GM12878 (cell line): ENCODE measurements around the gene WRAP73. TPM values are rescaled to one million over a fixed set of nuclear protein-coding genes. Genes with fewer than 3 reads are reported as not detected.
A peak's percentile ranks its signal among the peaks of the same experiment; 100 is the strongest.

Source experiments
- ATAC-seq: fragments of 200-7000 bp; cut with Tn5 transposase; 3 replicates; pipeline ENCODE4 v1.9.1; 2020; ENCODE audit warnings: mild to moderate bottlenecking, moderate library complexity
- BruUV-seq: library from RNA; stranded (reverse); fragments of 400-500 nt; replicated peaks from 2 replicates; lab custom pipeline; 2021; lab: Mats Ljungman, UMichigan
- CTCF ChIA-PET: fragments of 300-600 bp; sonication (Branson Sonifier 250); formaldehyde crosslinking; extraction: SDS; loops from one replicate; lab custom pipeline; 2021; ENCODE audit warnings: inconsistent platforms; lab: Yijun Ruan, JAX
- POLR2A ChIA-PET: fragments of 350-600 bp; formaldehyde crosslinking; extraction: SDS; loops from one replicate; lab custom pipeline; 2021; ENCODE audit warnings: inconsistent platforms; lab: Charles Lee
- RAD21 ChIA-PET: fragments of 300-600 bp; sonication (Branson Sonifier 250); formaldehyde crosslinking; loops from one replicate; lab custom pipeline; 2023; ENCODE audit warnings: antibody characterized with exemption; ENCODE audit not compliant: unreplicated experiment; lab: Charles Lee
- SMC1A ChIA-PET: fragments of 300-600 bp; sonication (Branson Sonifier 250); formaldehyde crosslinking; loops from one replicate; lab custom pipeline; 2023; ENCODE audit not compliant: unreplicated experiment, uncharacterized antibody; lab: Charles Lee
- DNase-seq: peaks from one replicate; pipeline ENCODE4 v3.0.0-alpha.2; 2011; ENCODE audit warnings: low read depth, low spot score
- FAIRE-seq: peaks from 3 replicates; lab custom pipeline; 2011; peaks lifted over from hg19 to GRCh38; lab: Jason Lieb, UNC
- H2AFZ ChIP-seq: 2 replicates; pipeline ENCODE4 v1.6.0; 2011; ENCODE audit warnings: low read depth, low read length, control low read depth; ENCODE audit not compliant: control insufficient read depth
- H3K27ac ChIP-seq: 2 replicates; pipeline ENCODE4 v1.5.1; 2011; ENCODE audit warnings: control low read depth; ENCODE audit not compliant: control insufficient read depth, insufficient read depth
- H3K27me3 ChIP-seq, 2 experiments: replicated peaks in 1 of 2; 2 replicates each; pipeline versions ENCODE4 v1.6.0 to v1.6.1; 2011; ENCODE audit warnings: low read length in 1 of 2; ENCODE audit not compliant: control insufficient read depth in 2 of 2, insufficient read depth in 2 of 2
- H3K36me3 ChIP-seq, 2 experiments: 2 replicates each; pipeline ENCODE4 v1.5.1; 2011; ENCODE audit warnings: low read length in 1 of 2; ENCODE audit not compliant: control insufficient read depth in 2 of 2, insufficient read depth in 2 of 2
- H3K4me1 ChIP-seq: 2 replicates; pipeline ENCODE4 v1.6.1; 2011; ENCODE audit warnings: mild to moderate bottlenecking, low read length, moderate library complexity, mixed read lengths; ENCODE audit not compliant: control insufficient read depth, insufficient read depth
- H3K4me2 ChIP-seq: 2 replicates; pipeline ENCODE4 v1.6.0; 2011; ENCODE audit warnings: control low read depth; ENCODE audit not compliant: control insufficient read depth, insufficient read depth
- H3K4me3 ChIP-seq: fragments of 200-600 bp; sonication (generic); 2 replicates; pipeline ENCODE4 v1.5.1; 2016
- H3K79me2 ChIP-seq: 2 replicates; pipeline ENCODE4 v1.6.0; 2011; ENCODE audit warnings: low read length; ENCODE audit not compliant: control insufficient read depth, insufficient read depth
- H3K9ac ChIP-seq: 2 replicates; pipeline ENCODE4 v1.8.0; 2011; ENCODE audit warnings: low read length, control low read depth, mixed read lengths; ENCODE audit not compliant: control insufficient read depth, insufficient read depth
- H3K9me3 ChIP-seq: replicated peaks from 3 replicates; pipeline ENCODE4 v1.5.1; 2011; ENCODE audit warnings: mild to moderate bottlenecking, low read length; ENCODE audit not compliant: control insufficient read depth, insufficient read depth
- H4K20me1 ChIP-seq: 2 replicates; pipeline ENCODE4 v1.6.0; 2011; ENCODE audit not compliant: control insufficient read depth, insufficient read depth
- BHLHE40 ChIP-seq, 2 experiments: fragments of 450-650 bp in 1 of 2; IDR thresholded peaks; 2 replicates each; pipeline ENCODE4 v1.6.1; 2011 to 2017; ENCODE audit warnings: low read depth in 2 of 2, borderline replicate concordance in 1 of 2, improper control_type of control experiment in 1 of 2, low read length in 1 of 2, mild to moderate bottlenecking in 1 of 2
- ETV6 ChIP-seq, 2 experiments: fragments of 450-650 bp in 1 of 2; IDR thresholded peaks in 1 of 2; conservative IDR thresholded peaks in 1 of 2; 2 replicates each; pipeline ENCODE4 v1.6.1; 2014; ENCODE audit warnings: antibody characterized with exemption in 1 of 2, borderline replicate concordance in 1 of 2, low read depth in 1 of 2, mild to moderate bottlenecking in 1 of 2, moderate library complexity in 1 of 2
- HDAC6 ChIP-seq: fragments of 200-600 bp; sonication (generic); IDR thresholded peaks from one replicate; pipeline ENCODE4 v1.8.0; 2017; ENCODE audit warnings: antibody characterized with exemption; ENCODE audit not compliant: unreplicated experiment
- HDGF ChIP-seq: fragments of 450-650 bp; IDR thresholded peaks from 2 replicates; pipeline ENCODE4 v1.6.1; 2016; ENCODE audit warnings: antibody characterized with exemption
- IKZF1 ChIP-seq: fragments of 450-650 bp; conservative IDR thresholded peaks from 2 replicates; pipeline ENCODE4 v1.6.1; 2017; ENCODE audit warnings: antibody characterized with exemption, mild to moderate bottlenecking
- MEF2B ChIP-seq: fragments of 450-650 bp; IDR thresholded peaks from 2 replicates; pipeline ENCODE4 v1.6.1; 2018; ENCODE audit warnings: mild to moderate bottlenecking, moderate library complexity; ENCODE audit not compliant: partially characterized antibody, poor library complexity, severe bottlenecking
- NFYA ChIP-seq: IDR thresholded peaks from 2 replicates; pipeline ENCODE4 v1.6.1; 2011; ENCODE audit warnings: low read depth, mild to moderate bottlenecking, low read length, improper control_type of control experiment, borderline replicate concordance
- POLR2AphosphoS5 ChIP-seq: IDR thresholded peaks from 2 replicates; pipeline ENCODE4 v1.6.1; 2011; ENCODE audit warnings: mild to moderate bottlenecking, low read length, inconsistent platforms
- RCOR1 ChIP-seq: conservative IDR thresholded peaks from 2 replicates; pipeline ENCODE4 v1.6.1; 2012; ENCODE audit warnings: low read depth, low read length, improper control_type of control experiment
- SMC3 ChIP-seq: IDR thresholded peaks from 2 replicates; pipeline ENCODE4 v1.6.1; 2011; ENCODE audit warnings: low read length, improper control_type of control experiment, borderline replicate concordance
- ZBED1 ChIP-seq: IDR thresholded peaks from 2 replicates; pipeline ENCODE4 v1.6.1; 2016; ENCODE audit warnings: borderline replicate concordance
- ZSCAN29 ChIP-seq: fragments of 450-650 bp; IDR thresholded peaks from 2 replicates; pipeline ENCODE4 v1.6.1; 2017; ENCODE audit warnings: mild to moderate bottlenecking, moderate library complexity
- WGBS: methylation state at CpG from one replicate; pipeline ENCODE4 v1.1.6; 2016; ENCODE audit warnings: low lambda C conversion rate; ENCODE audit not compliant: insufficient replicate concordance, insufficient coverage; ENCODE audit errors: missing lambda C conversion rate; 5-methylcytosine and 5-hydroxymethylcytosine counted together
- in situ Hi-C: fragments of 300-500 bp; cut with MboI; formaldehyde crosslinking; loops from 9 replicates; pipeline ENCODE4 v1.14.3; 2018; ENCODE audit warnings: mixed read lengths
- intact Hi-C: fragments of 100-400 bp; cut with micrococcal nuclease; formaldehyde crosslinking; loops from one replicate; pipeline ENCODE4 v1.14.2; 2022; ENCODE audit not compliant: unreplicated experiment
- polyA plus RNA-seq, 11 experiments: library from polyadenylated mRNA; depleted of rRNA in 4 of 11; unstranded in 6 of 11; stranded (reverse) in 5 of 11; fragments of >200 nt; fragmentation: Nextera tagmentation in 4 of 11; fragmentation: Illumina TruSeq in 1 of 11; extraction: Ambion mirVana in 4 of 11; extraction: Trizol in 1 of 11; gene quantifications; 1 replicate in 1 of 11; 2 replicates in 10 of 11; pipeline versions ENCODE4 v1.2.1 to v1.2.3, GENCODE V29; 2011 to 2016; ENCODE audit warnings: inconsistent platforms in 2 of 11, missing spikeins in 2 of 11, low read depth in 1 of 11
- total RNA-seq, 4 experiments: library from RNA; depleted of rRNA in 3 of 4; stranded (reverse); fragments of >200 nt in 3 of 4; fragmentation: Illumina TruSeq in 1 of 4; extraction: Trizol in 1 of 4; gene quantifications; 2 replicates each; pipeline versions ENCODE4 v1.2.1 to v1.2.3, GENCODE V29; 2013 to 2021
- TF ChIP-seq, protein P1 (sequence below), 3 experiments: IDR thresholded peaks in 2 of 3; conservative IDR thresholded peaks in 1 of 3; 2 replicates each; pipeline ENCODE4 v1.5.1; 2011; ENCODE audit warnings: low read depth in 3 of 3, low read length in 3 of 3, mild to moderate bottlenecking in 3 of 3, control low read depth in 2 of 3, moderate library complexity in 2 of 3, inconsistent platforms in 1 of 3, mixed read lengths in 1 of 3; ENCODE audit not compliant: control insufficient read depth in 2 of 3, insufficient read depth in 1 of 3; ENCODE audit errors: extremely low read depth in 1 of 3
- TF ChIP-seq, protein P2 (sequence below): IDR thresholded peaks from 2 replicates; pipeline ENCODE4 v1.6.1; 2012; ENCODE audit warnings: mild to moderate bottlenecking, low read depth, low read length

WRAP73 gene
- total and polyA plus RNA-seq, 10 of the 15 experiments (the other 5 are each of a cell fraction or from before 2014, with no cell fraction given) = 3.2 to 65.8 (median 48.0) TPM

DNA sequence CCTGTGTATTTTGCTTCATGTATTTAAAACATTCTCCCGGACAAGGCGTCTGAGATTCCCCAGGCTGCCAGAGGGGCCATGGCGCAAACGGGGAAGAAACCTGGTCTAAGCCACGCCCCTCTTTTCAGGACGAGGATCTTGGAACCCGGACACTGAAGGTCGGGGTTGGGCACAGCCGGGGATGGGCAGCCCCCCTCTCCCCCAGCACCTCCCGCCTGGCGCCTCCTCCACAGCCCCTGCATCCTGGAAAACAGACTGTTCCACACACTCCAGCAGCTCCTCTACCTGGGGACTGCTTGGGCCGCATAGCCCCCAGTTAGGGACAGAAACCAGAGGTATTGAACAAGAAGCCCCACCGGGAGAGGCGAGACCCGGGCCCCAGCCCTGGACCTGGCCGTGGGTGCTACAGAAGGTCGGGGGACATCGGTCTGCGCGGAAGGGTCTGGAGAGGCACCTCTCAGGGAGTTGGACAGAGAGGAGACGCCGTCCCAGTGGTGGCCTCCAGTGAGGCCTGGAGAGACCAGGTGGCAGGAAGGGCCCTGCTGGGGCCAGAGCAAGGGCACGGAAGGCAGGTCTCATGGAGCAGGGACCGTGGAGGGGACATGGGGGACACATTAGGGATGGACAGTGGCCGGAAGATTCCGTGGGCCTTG, 7.8 kb upstream of the WRAP73 start (continued):
- TF ChIP-seq BHLHE40 (IDR thresholded peaks at IDR 0.05; ENCODE audit: borderline replicate concordance in 1 of 2, low read depth in 2 of 2, low read length in 1 of 2) (no peak), POLR2AphosphoS5 (no peak), ZSCAN29 (no peak), ZBED1 (no peak), RCOR1 (no peak)

DNA sequence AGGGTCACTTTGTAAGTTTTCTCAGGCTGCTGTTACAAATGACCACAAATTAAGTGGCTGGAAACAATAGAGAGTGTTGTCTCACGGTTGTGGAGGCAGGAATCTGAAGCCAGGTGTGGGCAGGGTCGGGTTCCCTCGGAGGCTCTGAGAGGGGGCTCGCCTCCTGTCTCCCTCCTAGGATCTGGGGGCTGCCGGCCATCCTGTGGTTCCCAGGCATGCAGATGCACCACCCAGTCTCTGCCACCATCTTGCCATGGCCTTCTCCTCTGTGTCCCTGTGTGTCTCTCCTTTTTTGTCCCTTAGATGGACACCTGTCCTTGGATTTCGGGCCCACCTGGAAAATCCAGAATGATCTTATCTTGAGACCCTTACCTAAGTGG, 7.2 kb upstream of the WRAP73 start:
- POLR2A ChIA-PET = interaction anchor here (0.6 to 11.3 kb wide), 4 partner anchors 9 to 1131 kb away, joined by 4 to 184 read pairs (median 57); partner anchors contain the start of gene PANK4
- H3K27me3 ChIP-seq = no peaks in the 10 kb centered on the region
- peak overlapping the region; percentile 58 for H3K9ac ChIP-seq
- whole genome bisulfite sequencing = 6% methylated on average over 6 of the region's 6 CpGs
- peaks cover 48% of the 10 kb centered on the region for H3K4me1 ChIP-seq
- peak overlapping the region; percentile 93 for H3K27ac ChIP-seq
- TSS peak; percentile 23 for BruUV-seq
- intact Hi-C loops (no loop called here), in situ Hi-C loops (no loop called here)
- SMC1A ChIA-PET = interaction anchor here (0.8 to 7.7 kb wide), 5 partner anchors 9 to 67 kb away, joined by 3 to 117 read pairs (median 53); no protein-coding TSS in a partner anchor
- H3K79me2 ChIP-seq = peaks cover 92% of the 10 kb centered on the region
- H3K9me3 ChIP-seq = no peaks in the 10 kb centered on the region
- FAIRE-seq (no peak), ATAC-seq (peak; percentile 6), DNase-seq (no peak)
- peak overlapping the region; percentile 76 for H3K4me2 ChIP-seq
- RAD21 ChIA-PET = interaction anchor here (0.7 to 6.3 kb wide), 4 partner anchors 9 to 139 kb away, joined by 3 to 117 read pairs (median 60); no protein-coding TSS in a partner anchor
- H4K20me1 ChIP-seq = no peaks in the 10 kb centered on the region
- peaks cover 0 to 2% of the 10 kb centered on the region in 2 experiments; a peak in 2 of 4 replicates for H3K36me3 ChIP-seq
- CTCF ChIA-PET = interaction anchor here (1.8 to 7.7 kb wide), 4 partner anchors 8 to 38 kb away, joined by 8 to 91 read pairs (median 39); no protein-coding TSS in a partner anchor
- H3K4me3 ChIP-seq = peak overlapping the region; percentile 58
- no peak overlapping the region for H2AFZ ChIP-seq
- TF ChIP-seq MEF2B (peak; percentile 53), ETV6 (conservative IDR thresholded peaks at IDR 0.05 in 1 of 2, IDR thresholded peaks at IDR 0.05 in 1 of 2; ENCODE audit: borderline replicate concordance in 1 of 2, low read depth in 1 of 2) (peak in 1 of 2 experiments; percentile 3; a peak in 1 of 4 replicates), RCOR1 (0 out of 2 replicates have a peak, but pooled peaks have one; percentile 10), IKZF1 (no peak), HDGF (peak; percentile 14; the same call in 1 of the 2 replicates), HDAC6 (no peak), SMC3 (0 out of 2 replicates have a peak, but pooled peaks have one; percentile 0), NFYA (no peak)
- TF ChIP-seq, protein P1, sequence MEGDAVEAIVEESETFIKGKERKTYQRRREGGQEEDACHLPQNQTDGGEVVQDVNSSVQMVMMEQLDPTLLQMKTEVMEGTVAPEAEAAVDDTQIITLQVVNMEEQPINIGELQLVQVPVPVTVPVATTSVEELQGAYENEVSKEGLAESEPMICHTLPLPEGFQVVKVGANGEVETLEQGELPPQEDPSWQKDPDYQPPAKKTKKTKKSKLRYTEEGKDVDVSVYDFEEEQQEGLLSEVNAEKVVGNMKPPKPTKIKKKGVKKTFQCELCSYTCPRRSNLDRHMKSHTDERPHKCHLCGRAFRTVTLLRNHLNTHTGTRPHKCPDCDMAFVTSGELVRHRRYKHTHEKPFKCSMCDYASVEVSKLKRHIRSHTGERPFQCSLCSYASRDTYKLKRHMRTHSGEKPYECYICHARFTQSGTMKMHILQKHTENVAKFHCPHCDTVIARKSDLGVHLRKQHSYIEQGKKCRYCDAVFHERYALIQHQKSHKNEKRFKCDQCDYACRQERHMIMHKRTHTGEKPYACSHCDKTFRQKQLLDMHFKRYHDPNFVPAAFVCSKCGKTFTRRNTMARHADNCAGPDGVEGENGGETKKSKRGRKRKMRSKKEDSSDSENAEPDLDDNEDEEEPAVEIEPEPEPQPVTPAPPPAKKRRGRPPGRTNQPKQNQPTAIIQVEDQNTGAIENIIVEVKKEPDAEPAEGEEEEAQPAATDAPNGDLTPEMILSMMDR (IDR thresholded peaks at IDR 0.05 in 2 of 3, conservative IDR thresholded peaks at IDR 0.05 in 1 of 3; ENCODE audit: control insufficient read depth in 2 of 3, extremely low read depth in 1 of 3, insufficient read depth in 1 of 3, low read depth in 3 of 3, low read length in 3 of 3) = no peak
- TF ChIP-seq, protein P2, sequence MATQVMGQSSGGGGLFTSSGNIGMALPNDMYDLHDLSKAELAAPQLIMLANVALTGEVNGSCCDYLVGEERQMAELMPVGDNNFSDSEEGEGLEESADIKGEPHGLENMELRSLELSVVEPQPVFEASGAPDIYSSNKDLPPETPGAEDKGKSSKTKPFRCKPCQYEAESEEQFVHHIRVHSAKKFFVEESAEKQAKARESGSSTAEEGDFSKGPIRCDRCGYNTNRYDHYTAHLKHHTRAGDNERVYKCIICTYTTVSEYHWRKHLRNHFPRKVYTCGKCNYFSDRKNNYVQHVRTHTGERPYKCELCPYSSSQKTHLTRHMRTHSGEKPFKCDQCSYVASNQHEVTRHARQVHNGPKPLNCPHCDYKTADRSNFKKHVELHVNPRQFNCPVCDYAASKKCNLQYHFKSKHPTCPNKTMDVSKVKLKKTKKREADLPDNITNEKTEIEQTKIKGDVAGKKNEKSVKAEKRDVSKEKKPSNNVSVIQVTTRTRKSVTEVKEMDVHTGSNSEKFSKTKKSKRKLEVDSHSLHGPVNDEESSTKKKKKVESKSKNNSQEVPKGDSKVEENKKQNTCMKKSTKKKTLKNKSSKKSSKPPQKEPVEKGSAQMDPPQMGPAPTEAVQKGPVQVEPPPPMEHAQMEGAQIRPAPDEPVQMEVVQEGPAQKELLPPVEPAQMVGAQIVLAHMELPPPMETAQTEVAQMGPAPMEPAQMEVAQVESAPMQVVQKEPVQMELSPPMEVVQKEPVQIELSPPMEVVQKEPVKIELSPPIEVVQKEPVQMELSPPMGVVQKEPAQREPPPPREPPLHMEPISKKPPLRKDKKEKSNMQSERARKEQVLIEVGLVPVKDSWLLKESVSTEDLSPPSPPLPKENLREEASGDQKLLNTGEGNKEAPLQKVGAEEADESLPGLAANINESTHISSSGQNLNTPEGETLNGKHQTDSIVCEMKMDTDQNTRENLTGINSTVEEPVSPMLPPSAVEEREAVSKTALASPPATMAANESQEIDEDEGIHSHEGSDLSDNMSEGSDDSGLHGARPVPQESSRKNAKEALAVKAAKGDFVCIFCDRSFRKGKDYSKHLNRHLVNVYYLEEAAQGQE = no peak
